GM04504 (cell line): ENCODE data around the gene SLC35E2B.
"Not testable (repeated sequence)": the region's sequence is repeated elsewhere in the genome, so short reads cannot be mapped to it uniquely, and the experiment has no call there.

Source experiments
- DNase-seq: peaks from one replicate; pipeline ENCODE4 v3.0.0-alpha.2; 2012; ENCODE audit warnings: low read depth

The SLC35E2B gene

DNA sequence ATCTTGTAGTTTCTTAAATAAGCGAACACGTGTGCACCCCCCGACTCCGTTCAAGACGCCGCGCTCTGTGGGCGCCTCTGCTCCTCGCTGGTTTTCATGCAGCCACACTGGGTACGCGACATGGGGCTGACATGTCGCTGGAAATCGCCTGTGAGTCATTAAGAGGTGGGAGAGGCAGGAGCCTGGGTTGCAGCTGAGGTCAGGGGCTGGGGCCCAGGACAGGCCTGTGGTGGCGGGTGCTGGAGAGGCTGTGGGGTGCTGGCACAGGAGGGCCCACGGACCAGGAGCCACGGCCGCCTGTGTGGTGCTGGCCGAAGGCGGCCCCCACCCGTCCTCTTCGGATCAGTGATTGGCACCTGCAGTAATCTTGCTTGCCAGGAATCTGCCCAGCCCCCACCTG lies 17.8 kb downstream of the SLC35E2B start:
- not testable (repeated sequence) for DNase-seq

DNA sequence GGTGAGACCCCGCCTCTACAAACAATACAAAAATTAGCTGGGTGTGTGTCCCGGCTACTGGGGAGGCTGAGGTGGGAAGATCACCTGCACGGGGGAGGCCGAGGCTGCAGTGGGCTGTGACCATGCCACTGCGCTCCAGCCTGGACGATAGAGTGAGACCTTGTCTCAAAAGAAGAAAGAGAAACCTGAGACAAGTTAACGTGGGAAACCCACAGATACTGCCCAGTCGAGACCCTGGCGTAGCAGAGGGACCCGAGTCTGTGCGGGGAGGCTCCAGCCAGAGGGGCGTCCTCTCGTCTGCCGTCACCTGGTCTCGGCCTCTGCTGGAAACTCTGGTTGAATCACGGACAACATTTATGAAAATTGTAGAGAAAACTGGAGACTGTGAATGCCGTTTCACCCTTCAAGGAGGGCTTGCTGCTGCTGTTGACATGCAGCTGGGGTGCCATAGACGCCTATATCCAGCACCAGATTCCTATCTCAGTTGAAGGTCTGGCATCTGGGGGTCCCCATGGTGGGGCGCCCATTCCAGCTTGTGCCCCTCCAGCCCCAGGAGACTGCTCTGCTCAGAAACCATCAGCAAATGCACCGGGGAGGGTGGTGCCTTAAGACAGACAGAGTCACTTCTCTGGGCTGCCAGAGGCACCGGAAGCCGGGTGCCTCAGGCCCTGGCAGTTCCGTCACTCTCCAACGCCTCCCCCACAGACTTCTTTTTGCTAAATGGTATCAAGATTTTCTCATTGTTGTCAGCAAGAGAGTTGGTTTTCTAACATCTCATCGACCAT lies 20.2 kb downstream of the SLC35E2B start:
- DNase-seq: no peak

DNA sequence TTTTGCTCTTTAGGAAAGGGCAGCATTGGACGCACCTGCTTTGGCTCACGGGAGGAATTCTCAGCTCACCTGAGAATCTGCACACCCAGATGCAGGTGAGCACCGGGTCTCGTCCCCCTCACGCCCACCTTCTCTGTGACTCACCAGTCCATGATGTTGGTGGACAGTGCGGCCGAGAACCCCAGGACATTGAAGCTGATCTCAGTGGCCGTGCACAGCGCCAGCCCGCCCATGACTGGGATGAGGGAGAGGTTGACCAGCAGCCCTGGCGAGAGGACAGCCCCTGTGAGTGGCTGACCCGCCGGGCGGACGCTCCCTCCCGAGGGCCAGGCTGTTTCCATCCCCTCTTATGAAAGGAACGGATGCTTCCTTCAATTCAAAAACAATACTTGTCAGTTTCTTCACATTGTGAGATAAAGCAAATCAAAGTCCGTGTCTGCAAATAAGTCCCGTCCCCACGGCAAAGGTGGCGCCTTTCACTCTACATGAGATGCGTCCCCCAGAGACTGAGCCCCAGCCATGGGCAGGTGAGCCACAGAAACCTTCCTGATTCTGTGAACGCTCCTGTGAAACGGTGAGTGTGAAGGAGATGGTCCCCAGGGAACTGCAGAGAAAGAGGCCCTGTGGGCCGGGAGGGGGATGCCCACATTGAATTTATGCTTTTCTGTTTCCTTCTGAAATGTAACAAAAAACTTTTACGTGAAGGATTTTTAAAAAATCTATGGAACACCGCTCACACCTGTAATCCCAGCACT lies 21.1 kb downstream of the SLC35E2B start:
- no peak for DNase-seq

DNA sequence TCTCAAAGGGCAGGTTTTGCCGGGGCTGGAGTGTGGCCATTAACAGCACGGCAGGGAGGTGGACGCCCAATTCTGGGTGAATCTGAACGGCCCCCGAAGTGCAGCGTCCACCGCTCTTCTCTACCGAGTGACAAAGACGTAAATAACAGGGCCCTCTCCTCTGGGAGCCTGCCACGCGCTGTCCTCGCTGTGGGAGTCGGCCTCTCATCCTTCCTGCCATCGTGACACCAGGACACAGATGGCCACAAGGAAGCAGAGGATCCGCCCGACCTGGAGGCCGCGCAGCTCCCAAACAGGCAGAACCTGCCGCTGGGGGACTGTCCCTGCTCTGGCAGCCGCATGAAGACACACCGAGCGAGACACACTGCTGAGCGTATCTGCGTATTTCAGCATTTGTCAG lies 21.7 kb downstream of the SLC35E2B start:
- DNase-seq: no peak

DNA sequence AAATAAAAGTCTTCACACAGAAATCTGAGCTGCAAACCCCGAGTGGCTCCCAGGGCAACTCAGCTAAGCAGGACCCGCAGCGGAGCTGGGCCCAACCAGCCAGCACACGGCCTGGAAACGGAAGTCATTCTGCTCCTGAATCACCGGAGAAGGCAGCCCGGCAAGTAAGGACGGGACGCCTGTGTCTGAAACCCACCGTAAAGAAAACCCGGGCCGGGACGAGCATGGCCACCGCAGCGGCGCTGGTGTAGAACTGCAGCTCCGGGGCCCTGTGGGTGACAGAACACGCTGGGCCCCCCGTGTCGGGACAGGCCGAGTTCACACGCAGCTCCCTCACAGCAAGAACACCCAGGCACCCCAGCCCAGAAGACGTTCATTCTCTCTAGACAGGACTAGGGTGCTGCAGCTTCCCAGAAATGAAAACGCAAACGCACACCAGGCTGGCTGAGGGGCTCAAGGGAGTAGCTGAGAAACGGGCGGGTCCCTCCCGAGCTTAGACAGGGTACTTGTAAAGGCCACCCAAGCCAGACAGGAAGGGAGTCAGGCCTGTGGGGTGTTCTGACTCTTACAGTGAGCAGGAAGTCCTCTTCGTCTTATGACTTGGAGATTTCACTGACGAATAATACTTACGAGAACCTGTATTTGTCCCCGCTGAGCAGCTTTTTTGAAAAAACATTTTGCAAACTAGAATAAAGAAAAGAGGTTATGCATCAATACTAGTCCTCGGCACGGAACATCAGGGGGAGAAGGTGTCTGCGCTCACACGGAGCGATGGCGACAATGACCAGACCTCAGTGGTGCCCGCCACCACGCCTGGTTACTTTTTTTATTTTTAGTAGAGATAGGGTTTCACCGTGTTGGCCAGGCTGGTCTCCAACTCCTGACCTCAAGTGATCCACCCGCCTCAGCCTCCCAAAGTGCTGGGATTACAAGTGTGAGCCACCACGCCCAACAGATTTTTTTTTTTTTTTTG lies 22.8 kb downstream of the SLC35E2B start:
- DNase-seq: no peak

DNA sequence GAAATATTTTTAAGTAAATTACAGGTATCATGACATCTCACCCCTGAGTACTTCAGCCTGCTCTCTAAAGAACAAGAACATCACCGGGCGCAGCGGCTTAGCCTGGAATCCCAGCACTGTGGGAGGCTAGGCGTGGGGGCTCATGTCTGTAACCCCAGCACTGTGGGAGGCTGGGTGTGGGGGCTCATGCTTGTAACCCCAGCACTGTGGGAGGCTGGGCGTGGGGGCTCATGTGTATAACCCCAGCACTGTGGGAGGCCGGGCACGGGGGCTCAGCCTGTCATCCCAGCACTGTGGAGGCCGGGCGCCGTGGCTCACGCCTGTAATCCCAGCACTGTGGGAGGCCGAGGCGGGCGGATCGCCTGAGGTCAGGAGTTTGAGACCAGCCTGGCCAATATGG lies 26.1 kb downstream of the SLC35E2B start:
- DNase-seq: no peak

DNA sequence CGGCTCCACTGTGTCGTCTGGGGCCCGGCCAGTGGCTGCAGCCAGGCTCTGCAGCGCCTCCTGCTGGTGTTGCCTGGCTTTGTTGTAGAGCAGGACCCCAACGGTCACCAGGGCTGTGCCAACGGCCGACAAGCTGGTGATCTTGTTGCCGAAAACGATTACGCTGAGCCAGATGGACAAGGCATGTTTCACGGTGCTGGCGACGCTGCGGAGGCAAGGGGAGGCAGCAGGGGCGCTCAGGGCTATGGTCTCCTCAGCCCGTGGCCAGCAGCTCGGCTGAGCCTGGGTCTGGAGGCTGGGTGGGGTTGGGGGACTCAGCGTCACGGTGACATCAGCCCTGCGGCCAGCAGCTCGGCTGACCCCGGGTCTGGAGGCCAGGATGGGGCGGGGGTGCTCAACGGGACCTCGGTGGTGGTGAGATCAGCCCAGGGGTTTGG lies 26.8 kb downstream of the SLC35E2B start:
- no peak for DNase-seq

DNA sequence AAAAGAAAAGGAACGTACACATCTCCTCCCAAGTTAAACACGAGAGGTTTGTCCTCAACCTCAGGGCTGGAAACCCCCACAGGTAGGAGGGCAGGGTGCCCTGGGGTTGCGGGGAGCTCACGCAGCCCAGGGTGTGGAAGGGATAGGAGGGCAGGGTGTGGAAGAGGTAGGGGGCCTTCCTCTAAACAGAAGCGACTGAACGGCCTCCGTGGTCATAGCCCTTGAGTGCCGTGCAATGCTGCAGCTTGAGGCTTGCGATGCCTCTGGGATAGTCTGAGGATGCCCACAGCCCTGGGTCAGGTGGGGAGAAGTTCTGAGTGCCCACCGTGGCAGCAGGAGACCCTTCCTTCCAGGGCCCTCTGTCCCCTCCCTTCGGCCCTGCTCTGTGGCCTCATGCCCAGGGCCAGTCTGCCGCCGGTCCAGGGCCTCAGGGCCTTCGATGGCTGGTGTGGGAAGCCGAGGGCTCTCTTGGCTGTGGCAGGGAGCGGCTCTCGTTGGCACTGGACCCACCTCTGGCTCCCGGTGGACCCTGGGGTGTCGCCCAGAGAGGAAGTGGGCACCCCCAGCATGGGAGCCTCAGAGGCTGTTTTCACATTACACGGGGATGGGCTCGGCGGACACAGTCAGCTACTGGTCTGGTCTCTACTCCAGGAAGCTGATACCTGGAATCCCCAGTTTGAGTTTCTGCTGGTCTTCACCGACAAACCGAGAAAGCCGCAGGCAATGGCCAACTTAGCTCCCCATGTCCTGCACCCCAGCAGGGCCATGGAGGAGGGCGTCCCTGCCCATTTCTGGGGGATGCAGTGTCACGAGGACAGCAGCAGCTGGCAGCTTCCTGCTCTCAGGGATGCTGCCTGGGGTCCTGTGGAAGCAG lies 27.4 kb downstream of the SLC35E2B start:
- no peak for DNase-seq

DNA sequence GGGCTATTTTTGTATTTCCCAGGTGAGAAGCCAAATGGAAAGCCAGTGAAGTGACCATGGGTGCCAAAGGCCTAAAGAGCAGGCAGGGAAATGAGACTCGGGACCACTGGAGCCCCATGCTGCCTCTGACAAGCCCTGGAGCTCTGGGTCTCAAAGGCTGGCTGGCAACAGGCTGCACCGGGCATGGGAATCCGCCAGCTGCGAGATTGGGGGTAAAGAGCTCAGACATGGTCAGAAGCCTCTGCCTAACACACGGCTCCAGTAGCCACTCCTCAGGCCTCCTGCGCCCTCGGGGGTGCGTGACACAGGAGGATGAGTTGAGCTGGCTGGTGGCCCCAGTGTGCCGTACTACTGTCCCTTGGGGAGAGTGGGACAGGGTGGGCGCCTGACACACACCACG lies 28.3 kb downstream of the SLC35E2B start:
- DNase-seq: not testable (repeated sequence)

DNA sequence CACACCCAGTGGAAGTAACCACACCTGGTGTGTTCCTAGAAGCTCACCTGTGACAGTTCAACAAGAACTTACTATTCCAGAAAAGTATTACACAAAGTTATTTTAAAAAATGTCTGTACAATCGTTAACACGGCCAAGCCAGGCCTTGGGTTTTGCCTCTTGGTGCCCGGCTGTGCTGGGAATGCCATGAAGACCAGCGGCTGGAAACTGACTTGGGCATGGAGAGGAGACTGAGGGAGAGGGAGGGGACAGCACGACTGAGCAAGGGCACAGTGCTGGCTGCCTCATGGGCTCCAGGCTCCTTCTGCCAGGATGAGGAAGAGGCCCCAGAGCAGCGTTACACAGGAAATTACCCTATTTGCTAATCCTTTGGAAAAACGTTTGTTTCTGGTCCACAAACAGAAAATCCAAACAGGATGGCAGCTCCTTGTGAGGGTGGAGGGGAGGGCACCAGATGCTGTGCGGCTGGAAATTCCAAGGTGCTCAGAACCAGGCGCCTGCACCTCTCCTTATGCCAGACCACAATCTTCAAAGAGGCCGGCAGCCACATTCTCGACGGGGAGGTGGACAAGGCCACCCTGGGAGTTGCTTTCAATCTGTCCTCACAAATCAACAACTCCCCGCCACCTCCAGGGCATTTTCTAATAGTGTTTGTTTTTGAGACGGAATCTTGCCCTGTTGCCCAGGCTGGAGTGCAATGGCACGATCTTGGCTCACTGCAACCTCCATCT lies 29.6 kb downstream of the SLC35E2B start:
- DNase-seq: not testable (repeated sequence)

DNA sequence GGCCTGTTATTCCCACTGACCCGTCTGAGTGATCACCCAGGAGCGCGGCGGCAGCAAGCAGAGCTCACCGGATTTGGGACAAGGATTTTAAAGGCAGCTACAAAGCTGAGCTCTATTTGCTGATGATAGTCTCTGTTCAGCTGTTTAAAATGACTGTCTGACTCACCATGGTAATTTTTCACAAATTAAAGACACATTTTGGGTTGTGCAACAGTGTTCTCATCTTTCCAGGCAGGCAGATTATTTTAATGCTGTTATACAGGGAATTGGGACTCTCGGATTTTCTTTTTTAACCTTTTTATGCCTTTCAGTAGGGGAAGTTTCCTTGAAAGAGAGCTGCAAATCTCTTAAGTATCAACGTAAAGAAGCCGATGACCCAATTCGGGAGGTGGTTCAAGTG lies 30.2 kb downstream of the SLC35E2B start:
- DNase-seq: peak; percentile 59

DNA sequence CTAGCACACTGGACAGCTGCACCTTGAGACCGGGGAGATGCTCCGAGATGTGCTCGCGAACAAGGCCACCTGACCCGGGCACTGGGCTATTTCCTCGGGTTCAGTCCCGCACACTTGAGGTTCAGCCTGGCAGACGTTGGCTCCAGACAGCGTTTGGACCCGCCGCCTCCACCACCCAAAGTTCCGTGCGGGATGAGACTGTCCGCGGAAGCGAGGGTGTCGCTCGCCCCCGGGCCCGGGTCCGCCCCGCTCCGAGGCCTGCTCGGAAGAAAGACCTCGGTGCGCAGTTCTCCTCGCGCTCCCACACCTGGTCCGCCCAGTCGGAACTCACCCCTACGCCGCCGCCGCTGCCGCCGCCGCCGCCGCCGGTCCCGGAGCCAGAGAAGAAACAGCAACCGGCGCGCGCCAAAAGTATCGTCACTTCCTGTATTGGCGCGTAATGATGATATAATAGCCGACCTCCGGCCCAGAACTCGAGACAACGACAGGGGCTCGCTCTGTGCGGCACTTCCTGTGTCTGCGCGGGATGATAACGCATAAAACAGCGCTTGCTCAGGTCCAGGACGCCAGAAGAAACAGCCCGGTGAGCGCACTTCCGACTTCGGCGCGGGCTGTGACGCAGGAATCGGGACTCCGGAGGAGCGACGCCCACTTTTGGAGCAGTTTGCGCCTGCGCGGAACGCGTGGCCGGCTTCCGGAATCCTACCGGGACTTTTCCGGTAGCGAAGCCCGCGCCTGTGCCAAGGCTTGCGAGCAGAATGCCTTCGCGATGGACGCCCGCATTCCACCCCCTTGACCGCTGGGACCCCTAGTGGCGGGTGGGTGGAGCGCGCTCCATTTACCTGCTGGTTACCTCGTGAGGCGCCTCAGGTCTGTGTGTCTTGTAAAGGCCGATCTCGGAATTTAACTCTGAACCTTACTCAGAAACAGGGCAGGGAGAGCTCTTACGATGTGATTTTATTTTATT lies 33.7 kb downstream of the SLC35E2B start, which contains the start of gene CDK11B:
Gene CDK11B (minus strand): TSS at position 422 of the 967 bp plus-strand sequence. CDS start 1,519 bp downstream, outside the sequence.
- DNase-seq: peak; percentile 95

DNA sequence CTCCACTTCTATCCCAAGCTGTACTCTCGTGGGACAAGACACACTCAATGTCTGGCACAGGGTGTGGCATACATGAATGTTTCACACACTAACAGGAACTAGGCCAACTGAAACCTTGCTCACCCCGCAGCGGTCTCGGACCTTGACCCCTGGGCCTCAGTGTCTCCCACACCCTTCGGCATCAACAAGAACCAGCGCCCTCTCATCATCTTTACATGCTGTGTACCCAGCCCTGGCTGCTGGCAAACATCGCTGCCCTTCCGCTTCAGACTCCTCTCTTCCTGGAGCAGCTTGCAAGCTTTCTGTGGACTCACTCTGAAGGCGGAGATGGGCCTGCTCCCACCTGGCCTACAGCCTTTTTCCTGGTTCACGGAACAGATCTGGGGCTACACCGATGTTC lies 44.3 kb downstream of the SLC35E2B start:
- DNase-seq: not testable (repeated sequence)

DNA sequence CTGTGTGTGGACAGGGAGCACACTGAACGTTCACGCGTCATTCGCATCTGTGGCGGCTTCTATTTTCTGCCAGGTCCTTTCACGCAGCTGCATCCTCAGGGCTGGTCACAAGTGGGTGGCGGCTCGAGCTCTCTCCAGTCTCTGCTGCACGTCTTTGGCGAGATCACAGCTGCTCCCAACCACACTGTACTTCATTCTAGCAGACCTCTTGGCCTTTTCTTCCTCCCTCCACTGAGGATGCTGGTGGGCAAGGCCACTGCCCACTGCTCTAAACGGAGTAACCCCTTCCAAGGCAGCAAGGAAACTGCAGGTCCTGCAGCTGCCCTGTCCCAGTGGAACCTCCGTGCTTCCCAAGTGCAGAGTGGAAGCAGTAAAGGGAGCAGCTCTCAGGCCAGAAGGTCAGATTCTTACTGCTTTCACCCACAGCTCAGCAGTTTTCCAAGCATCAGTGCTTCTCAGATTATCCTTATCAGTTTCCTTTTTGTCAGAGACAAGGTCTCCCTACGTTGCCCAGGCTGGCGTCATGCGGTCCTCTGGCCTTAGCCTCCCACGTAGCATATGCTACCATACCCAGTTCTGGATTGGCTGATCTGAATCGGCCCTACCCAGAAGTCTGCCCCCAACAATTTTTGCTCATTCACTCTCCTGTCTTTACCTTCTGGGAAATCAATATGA lies 44.9 kb downstream of the SLC35E2B start:
- DNase-seq: not testable (repeated sequence)

DNA sequence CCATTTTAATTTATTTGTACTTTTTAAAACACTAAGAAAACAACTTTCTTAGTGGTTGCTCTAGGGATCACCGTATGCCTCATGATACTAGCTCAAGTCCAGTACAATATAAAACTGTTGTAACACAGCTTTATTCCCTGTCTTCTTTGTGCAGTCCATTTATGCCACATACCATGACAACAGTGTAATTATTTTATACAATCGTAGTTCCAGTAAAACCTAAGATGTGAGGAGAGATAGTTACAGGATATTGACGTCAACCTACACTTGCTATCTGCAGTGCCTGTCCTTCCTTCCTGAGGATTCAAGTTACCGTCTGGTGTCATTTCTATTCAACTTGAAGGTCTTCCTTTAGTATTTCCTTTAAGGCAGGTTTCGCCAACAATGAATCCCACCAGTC lies 46.3 kb downstream of the SLC35E2B start:
- not testable (repeated sequence) for DNase-seq

DNA sequence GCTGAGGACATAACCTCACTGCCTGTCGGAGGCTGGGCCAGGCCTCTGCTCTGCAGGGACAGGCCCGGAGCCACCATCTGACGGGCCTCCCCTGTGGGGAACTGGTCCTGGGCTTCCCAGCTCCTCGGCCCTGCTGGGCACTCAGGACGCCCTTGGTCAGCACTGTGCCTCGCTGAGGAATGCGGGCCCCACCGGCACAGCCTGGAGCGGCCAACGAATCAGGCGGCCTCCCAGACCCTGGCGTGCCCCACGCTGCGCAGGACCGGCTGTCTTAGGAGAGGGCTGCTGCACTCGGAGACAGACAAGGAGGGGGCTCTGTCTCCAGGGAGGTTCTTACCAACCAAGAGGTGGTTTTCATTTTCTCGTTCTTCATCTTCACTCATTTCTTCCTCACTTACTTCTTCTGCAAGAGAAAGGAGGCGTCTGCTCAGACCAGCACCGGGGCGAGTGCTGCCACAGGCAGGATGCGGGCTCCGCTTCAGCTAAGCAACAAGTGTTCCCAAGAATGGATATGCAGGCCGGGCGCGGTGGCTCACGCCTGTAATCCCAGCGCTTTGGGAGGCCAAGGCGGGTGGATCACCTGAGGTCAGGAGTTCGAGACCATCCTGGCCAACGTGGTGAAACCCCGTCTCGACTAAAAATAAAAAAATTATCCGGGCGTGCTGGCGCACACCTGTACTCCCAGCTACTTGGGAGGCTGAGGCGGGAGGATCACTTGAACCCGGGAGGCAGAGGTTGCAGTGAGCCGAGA lies 51.7 kb downstream of the SLC35E2B start:
- not testable (repeated sequence) for DNase-seq

DNA sequence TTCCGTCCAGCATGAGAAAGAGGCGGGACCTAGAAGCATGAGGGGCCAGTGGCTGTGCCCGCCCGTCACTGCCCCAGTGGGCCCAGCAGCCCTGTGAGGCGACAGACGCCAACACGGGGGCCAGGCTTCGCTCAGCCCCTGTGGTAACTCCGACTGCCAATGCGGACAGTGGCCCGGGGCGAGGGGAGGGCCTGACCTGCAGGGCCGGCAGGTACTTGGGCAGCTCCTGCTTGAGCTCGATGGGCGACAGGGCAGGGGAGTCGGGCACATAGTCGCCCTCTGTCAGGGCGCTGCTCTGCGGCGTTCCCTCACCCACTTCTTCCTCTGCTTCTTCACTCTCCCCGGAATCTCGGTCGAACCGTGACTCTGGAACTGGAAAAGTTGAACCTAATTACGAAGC lies 52.5 kb downstream of the SLC35E2B start:
- DNase-seq: not testable (repeated sequence)

DNA sequence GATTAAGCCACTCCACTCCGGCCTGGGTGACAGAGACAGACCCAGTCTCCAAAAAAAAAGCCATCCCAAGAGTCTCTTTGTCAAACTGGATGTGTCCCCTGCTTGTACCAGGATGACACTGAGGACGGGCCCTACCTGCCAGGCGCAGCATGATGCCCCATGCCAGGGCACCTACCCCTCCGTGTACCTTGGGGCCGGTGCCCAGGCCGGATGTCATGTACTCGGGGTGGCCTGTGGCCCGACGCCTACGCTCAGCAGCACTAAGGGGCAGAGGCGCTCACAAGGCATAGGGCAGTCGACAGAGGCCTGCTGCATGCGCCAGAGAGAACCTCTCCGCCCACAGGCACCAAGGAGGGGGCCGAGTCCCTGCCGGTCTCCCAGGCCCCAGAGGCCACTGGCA lies 53.2 kb downstream of the SLC35E2B start:
- not testable (repeated sequence) for DNase-seq
